Measurements from ENCODE around the gene CASP9. TPM values are rescaled to one million over a fixed set of nuclear protein-coding genes. Genes with fewer than 3 reads are reported as not detected.

The CASP9 gene
- total and polyA plus RNA-seq, 5 experiments from 2014 or later, result 8.0 to 15.9 (median 8.6) TPM

- Mint-ChIP-seq H3K4me1 (no peaks in the 10 kb centered on the region), H3K36me3 (no peaks in the 10 kb centered on the region), H3K9me3 (no peaks in the 10 kb centered on the region), H3K4me3 (no peak within 1 kb of the TSS), H3K27me3 (peaks cover 0 to 6% (median 1%) of the 10 kb centered on the region in 5 donors), H3K27ac (peak within 1 kb of the TSS in 1 of 10 donors; percentile 49)
- DNase-seq (no peak), ATAC-seq (no peak)
- POLR2A ChIA-PET, result no interaction called here
These were observed 67.6 kb downstream of the CASP9 start, which contains the start of gene CELA2A for GRCh38 chr1:15456313-15456954. Gene CELA2A (plus strand): TSS chr1:15456732. CDS start chr1:15456754, 22 bp downstream.

- no peaks in the 10 kb centered on the region for H3K9me3 Mint-ChIP-seq
- POLR2A ChIA-PET, result no interaction called here
- DNase-seq (no peak), ATAC-seq (no peak)
- H3K4me1 Mint-ChIP-seq, result no peaks in the 10 kb centered on the region
- no peaks in the 10 kb centered on the region for H3K36me3 Mint-ChIP-seq
- H3K27ac Mint-ChIP-seq, result no peak overlapping the region
- H3K27me3 Mint-ChIP-seq, result peaks cover 0 to 6% (median 4%) of the 10 kb centered on the region in 5 donors
- no peak overlapping the region for H3K4me3 Mint-ChIP-seq
These were observed 68.5 kb downstream of the CASP9 start for GRCh38 chr1:15455522-15455921.

GRCh38 chr1:15454256-15454655, 69.8 kb downstream of the CASP9 start:
- DNase-seq (no peak), ATAC-seq (no peak)
- Mint-ChIP-seq H3K9me3 (peaks cover 0 to 3% (median 0%) of the 10 kb centered on the region in 9 donors), H3K27me3 (peaks cover 0 to 13% (median 4%) of the 10 kb centered on the region in 5 donors), H3K36me3 (no peaks in the 10 kb centered on the region), H3K4me1 (peaks cover 0 to 1% (median 0%) of the 10 kb centered on the region in 4 donors), H3K4me3 (no peak overlapping the region), H3K27ac (no peak overlapping the region)
- POLR2A ChIA-PET, result no interaction called here

GRCh38 chr1:15453734-15454133, 70.3 kb downstream of the CASP9 start:
- POLR2A ChIA-PET, result no interaction called here
- Mint-ChIP-seq H3K4me3 (no peak overlapping the region), H3K9me3 (peaks cover 0 to 3% (median 0%) of the 10 kb centered on the region in 9 donors), H3K36me3 (no peaks in the 10 kb centered on the region), H3K27ac (no peak overlapping the region), H3K27me3 (peaks cover 0 to 13% (median 4%) of the 10 kb centered on the region in 5 donors), H3K4me1 (peaks cover 0 to 1% (median 0%) of the 10 kb centered on the region in 4 donors)
- no peak for ATAC-seq
- no peak for DNase-seq

- H3K27ac Mint-ChIP-seq, result no peak overlapping the region
- H3K36me3 Mint-ChIP-seq, result no peaks in the 10 kb centered on the region
- H3K27me3 Mint-ChIP-seq, result peaks cover 0 to 14% (median 4%) of the 10 kb centered on the region in 5 donors
- POLR2A ChIA-PET, result no interaction called here
- H3K4me3 Mint-ChIP-seq, result no peak overlapping the region
- H3K4me1 Mint-ChIP-seq, result peaks cover 0 to 1% (median 0%) of the 10 kb centered on the region in 4 donors
- ATAC-seq, result no peak
- DNase-seq, result no peak
- peaks cover 0 to 3% (median 0%) of the 10 kb centered on the region in 9 donors for H3K9me3 Mint-ChIP-seq
These were observed 71.0 kb downstream of the CASP9 start for GRCh38 chr1:15452866-15453571.

GRCh38 chr1:15452216-15452615, 71.8 kb downstream of the CASP9 start:
- Mint-ChIP-seq H3K27ac (peak overlapping the region in 1 of 10 donors; percentile 41), H3K27me3 (peaks cover 1 to 19% (median 4%) of the 10 kb centered on the region in 5 donors), H3K9me3 (peaks cover 0 to 3% (median 0%) of the 10 kb centered on the region in 9 donors), H3K36me3 (no peaks in the 10 kb centered on the region), H3K4me1 (peaks cover 0 to 1% (median 0%) of the 10 kb centered on the region in 4 donors), H3K4me3 (no peak overlapping the region)
- ATAC-seq, result no peak
- DNase-seq, result no peak
- POLR2A ChIA-PET, result no interaction called here

- Mint-ChIP-seq H3K27ac (no peak overlapping the region), H3K9me3 (peaks cover 0 to 3% (median 0%) of the 10 kb centered on the region in 9 donors), H3K4me3 (no peak overlapping the region), H3K4me1 (peaks cover 0 to 1% (median 0%) of the 10 kb centered on the region in 4 donors), H3K27me3 (peaks cover 3 to 19% (median 7%) of the 10 kb centered on the region in 5 donors), H3K36me3 (no peaks in the 10 kb centered on the region)
- ATAC-seq (no peak), DNase-seq (no peak)
- POLR2A ChIA-PET, result no interaction called here
These were observed 72.8 kb downstream of the CASP9 start for GRCh38 chr1:15451014-15451722.

- H3K27ac Mint-ChIP-seq, result no peak overlapping the region
- peaks cover 0 to 4% (median under 1%) of the 10 kb centered on the region in 4 donors for H3K4me1 Mint-ChIP-seq
- no peak for ATAC-seq
- H3K4me3 Mint-ChIP-seq, result no peak overlapping the region
- DNase-seq, result no peak
- H3K36me3 Mint-ChIP-seq, result no peaks in the 10 kb centered on the region
- peaks cover 0 to 3% (median 0%) of the 10 kb centered on the region in 9 donors for H3K9me3 Mint-ChIP-seq
- POLR2A ChIA-PET, result no interaction called here
- peaks cover 6 to 23% (median 12%) of the 10 kb centered on the region in 5 donors for H3K27me3 Mint-ChIP-seq
These were observed 74.4 kb downstream of the CASP9 start for GRCh38 chr1:15449567-15449966.

GRCh38 chr1:15448877-15449462, 75.0 kb downstream of the CASP9 start:
- ATAC-seq (no peak), DNase-seq (no peak)
- Mint-ChIP-seq H3K9me3 (peaks cover 0 to 3% (median 0%) of the 10 kb centered on the region in 9 donors), H3K4me1 (peaks cover 0 to 4% (median under 1%) of the 10 kb centered on the region in 4 donors), H3K27ac (no peak overlapping the region), H3K27me3 (peaks cover 6 to 23% (median 13%) of the 10 kb centered on the region in 5 donors), H3K36me3 (no peaks in the 10 kb centered on the region), H3K4me3 (no peak overlapping the region)
- POLR2A ChIA-PET, result no interaction called here

GRCh38 chr1:15446212-15446611, 77.8 kb downstream of the CASP9 start:
- ATAC-seq (no peak), DNase-seq (no peak)
- H3K27me3 Mint-ChIP-seq, result peaks cover 6 to 23% (median 13%) of the 10 kb centered on the region in 5 donors
- H3K4me3 Mint-ChIP-seq, result no peak overlapping the region
- peaks cover 0 to 3% (median 0%) of the 10 kb centered on the region in 9 donors for H3K9me3 Mint-ChIP-seq
- peaks cover 0 to 4% (median under 1%) of the 10 kb centered on the region in 4 donors for H3K4me1 Mint-ChIP-seq
- no peaks in the 10 kb centered on the region for H3K36me3 Mint-ChIP-seq
- POLR2A ChIA-PET, result no interaction called here
- no peak overlapping the region for H3K27ac Mint-ChIP-seq

- Mint-ChIP-seq H3K4me1 (peaks cover 0 to 4% (median under 1%) of the 10 kb centered on the region in 4 donors), H3K9me3 (peaks cover 0 to 3% (median 0%) of the 10 kb centered on the region in 9 donors), H3K36me3 (no peaks in the 10 kb centered on the region), H3K4me3 (no peak overlapping the region), H3K27ac (peak overlapping the region in 1 of 10 donors; percentile 63), H3K27me3 (peaks cover 4 to 23% (median 13%) of the 10 kb centered on the region in 5 donors)
- no peak for ATAC-seq
- no peak for DNase-seq
- POLR2A ChIA-PET, result no interaction called here
These were observed 78.5 kb downstream of the CASP9 start for GRCh38 chr1:15445390-15446122.
